Loucy (cell line): Measurements from ENCODE around the gene SPRED2.

Experiments
- EZH2phosphoT487 ChIP-seq: fragments of 200-600 bp; IDR thresholded peaks from 2 replicates; pipeline ENCODE4 v1.6.1; 2018; ENCODE audit warnings: antibody characterized with exemption, mild to moderate bottlenecking, moderate library complexity, borderline replicate concordance
- TF ChIP-seq, protein P1 (sequence below): fragments of 200-600 bp; sonication (generic); conservative IDR thresholded peaks from 2 replicates; pipeline ENCODE4 v1.5.1; 2014; ENCODE audit warnings: mild to moderate bottlenecking, antibody characterized with exemption, low read length

DNA sequence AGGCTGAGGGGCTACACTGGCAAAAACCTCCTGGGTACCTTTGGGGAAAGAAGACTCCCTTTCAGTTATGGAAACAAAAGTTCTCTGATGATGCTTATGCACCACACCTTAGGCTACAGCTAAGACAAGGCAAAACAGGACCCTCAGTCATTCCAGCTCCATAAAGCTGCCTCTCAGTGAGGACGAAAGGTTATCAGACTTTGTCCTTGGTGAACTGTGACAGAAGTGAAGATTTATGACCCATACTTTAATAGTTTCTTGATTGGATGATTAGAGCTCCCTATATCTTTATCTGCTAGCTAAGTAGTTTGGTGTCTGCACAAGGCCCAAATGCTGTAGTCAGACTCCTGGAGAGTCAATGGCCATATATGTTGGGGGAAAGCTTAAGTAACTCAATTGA is 40.6 kb upstream of the SPRED2 start:
- TF ChIP-seq, protein P1, sequence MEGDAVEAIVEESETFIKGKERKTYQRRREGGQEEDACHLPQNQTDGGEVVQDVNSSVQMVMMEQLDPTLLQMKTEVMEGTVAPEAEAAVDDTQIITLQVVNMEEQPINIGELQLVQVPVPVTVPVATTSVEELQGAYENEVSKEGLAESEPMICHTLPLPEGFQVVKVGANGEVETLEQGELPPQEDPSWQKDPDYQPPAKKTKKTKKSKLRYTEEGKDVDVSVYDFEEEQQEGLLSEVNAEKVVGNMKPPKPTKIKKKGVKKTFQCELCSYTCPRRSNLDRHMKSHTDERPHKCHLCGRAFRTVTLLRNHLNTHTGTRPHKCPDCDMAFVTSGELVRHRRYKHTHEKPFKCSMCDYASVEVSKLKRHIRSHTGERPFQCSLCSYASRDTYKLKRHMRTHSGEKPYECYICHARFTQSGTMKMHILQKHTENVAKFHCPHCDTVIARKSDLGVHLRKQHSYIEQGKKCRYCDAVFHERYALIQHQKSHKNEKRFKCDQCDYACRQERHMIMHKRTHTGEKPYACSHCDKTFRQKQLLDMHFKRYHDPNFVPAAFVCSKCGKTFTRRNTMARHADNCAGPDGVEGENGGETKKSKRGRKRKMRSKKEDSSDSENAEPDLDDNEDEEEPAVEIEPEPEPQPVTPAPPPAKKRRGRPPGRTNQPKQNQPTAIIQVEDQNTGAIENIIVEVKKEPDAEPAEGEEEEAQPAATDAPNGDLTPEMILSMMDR, result no peak
- TF ChIP-seq EZH2phosphoT487, result no peak
